Astrocyte of the cerebellum (primary cell): ENCODE results near the gene GNAL.

Source experiments
- DNase-seq: peaks from one replicate; pipeline ENCODE4 v3.0.0-alpha.2; 2011; ENCODE audit warnings: low read depth
- H3K4me3 ChIP-seq: 2 replicates; pipeline ENCODE4 v1.5.1; 2011; ENCODE audit warnings: mild to moderate bottlenecking, low read depth, low read length, moderate library complexity
- CTCF ChIP-seq: IDR thresholded peaks from 2 replicates; pipeline ENCODE4 v1.5.1; 2012; ENCODE audit warnings: low read length, low read depth, moderate library complexity, mild to moderate bottlenecking; ENCODE audit errors: missing control alignments
- in situ Hi-C: cut with HindIII; loops from 2 replicates; pipeline ENCODE4 v1.10.0; 2017; ENCODE audit warnings: low sequenced_read_pairs

The GNAL gene

DNA sequence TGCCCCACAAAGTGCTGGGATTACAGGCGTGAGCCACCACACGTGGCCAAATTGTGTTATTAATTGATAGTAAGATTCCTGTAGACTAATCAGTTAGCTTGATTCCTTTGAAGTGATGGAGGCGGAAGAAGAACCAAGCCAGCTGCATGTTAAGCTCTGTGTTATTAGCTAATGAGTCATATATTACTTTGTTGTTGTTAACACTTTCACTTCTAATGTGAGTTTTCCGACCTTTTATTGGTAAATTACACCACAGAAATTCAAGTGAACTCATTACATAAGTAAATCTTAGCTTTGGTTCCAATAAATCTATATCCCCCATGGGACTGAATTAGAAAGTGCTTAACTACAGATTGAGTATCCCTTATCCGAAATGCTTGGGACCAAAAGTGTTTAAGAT lies 182.4 kb downstream of the GNAL start:
- H3K4me3 ChIP-seq = no peak overlapping the region
- in situ Hi-C loops = no loop called here
- TF ChIP-seq CTCF = no peak
- DNase-seq = no peak

DNA sequence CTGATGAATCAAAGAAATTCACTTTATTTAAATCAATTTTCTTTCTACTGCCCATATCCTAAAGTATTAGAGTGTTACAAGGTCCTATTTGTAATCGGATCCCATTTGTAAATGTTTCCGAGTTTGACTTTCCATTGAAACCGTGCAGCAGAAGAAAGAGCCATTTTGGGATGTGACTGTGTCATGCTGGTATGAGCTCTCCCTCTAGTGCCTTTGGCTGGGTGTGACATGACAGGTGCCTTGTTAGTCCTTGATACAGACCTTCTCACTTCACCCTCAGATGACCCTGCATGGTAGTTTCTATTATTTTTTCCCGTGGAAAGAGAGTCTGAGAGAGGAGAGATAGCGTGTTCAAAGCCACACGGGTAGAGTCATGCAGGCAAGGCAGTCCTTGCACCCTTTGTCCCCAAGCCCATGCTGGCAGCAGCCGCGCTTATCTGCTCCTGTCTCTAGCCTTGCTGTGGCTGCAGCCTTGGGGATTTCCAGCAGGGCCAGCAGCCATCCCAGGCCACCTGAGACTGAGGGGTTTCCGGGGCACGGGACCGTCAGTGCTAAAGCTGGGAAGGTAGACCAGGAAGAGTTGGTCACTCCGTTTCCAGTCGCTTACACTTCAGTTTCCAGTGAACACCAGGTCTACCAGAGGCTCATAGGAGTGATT lies 183.5 kb downstream of the GNAL start:
- DNase-seq = no peak
- H3K4me3 ChIP-seq = no peak overlapping the region
- TF ChIP-seq CTCF = peak; percentile 49
- in situ Hi-C loops = no loop called here

- H3K4me3 ChIP-seq = no peak overlapping the region
- no peak for TF ChIP-seq CTCF
- in situ Hi-C loops = no loop called here
- no peak for DNase-seq
Measured at GRCh38 chr18:11873670-11874340, 184.7 kb downstream of the GNAL start.

- H3K4me3 ChIP-seq = no peak overlapping the region
- DNase-seq = no peak
- TF ChIP-seq CTCF = no peak
- in situ Hi-C loops = no loop called here
Measured at GRCh38 chr18:11874676-11875075, 185.6 kb downstream of the GNAL start.

GRCh38 chr18:11877497-11878135 lies 188.6 kb downstream of the GNAL start:
- DNase-seq = no peak
- H3K4me3 ChIP-seq = no peak overlapping the region
- in situ Hi-C loops = no loop called here
- TF ChIP-seq CTCF = no peak

DNA sequence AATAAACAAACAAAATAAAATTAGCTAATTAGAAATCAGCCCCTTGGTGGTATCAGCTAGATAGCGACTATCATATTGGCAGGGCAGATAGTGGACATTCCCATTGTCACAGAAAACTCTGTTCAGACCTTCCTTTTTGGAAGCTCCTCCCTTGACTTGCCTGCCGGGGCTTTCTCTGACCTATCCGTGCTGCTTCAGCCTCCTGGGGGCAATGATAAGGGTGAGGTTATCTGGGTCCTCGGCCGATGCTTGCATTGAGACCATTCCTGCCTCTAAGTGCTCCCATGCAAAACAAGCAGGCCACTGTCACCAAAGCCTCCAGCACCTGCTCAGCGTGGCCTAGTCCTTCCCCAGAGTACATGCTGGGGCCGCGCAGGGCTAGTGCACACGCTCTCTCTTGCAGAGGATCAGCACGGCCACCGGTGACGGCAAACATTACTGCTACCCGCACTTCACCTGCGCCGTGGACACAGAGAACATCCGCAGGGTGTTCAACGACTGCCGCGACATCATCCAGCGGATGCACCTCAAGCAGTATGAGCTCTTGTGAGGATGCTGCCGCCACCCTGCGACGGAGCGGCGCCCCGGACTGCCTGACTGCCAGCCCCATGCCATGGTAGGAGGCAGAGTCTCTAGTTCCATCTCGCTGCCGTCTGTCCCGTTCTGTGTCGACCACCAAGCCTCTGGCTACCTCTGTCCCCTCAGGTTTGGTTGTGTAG lies 191.7 kb downstream of the GNAL start:
- no peak overlapping the region for H3K4me3 ChIP-seq
- in situ Hi-C loops = no loop called here
- no peak for DNase-seq
- TF ChIP-seq CTCF = no peak
